NCI-H2107 treated with DMSO at 0.1 percent for 48 hours (cell line): ENCODE measurements around the gene SGK1.
"Not testable (repeated sequence)": the region's sequence is repeated elsewhere in the genome, so short reads cannot be mapped to it uniquely, and the experiment has no call there.

ENCODE experiments used
- DNase-seq: peaks from one replicate; lab custom pipeline; 2025; ENCODE audit not compliant: unreplicated experiment; lab: John Stamatoyannopoulos, UW

The SGK1 gene

GRCh38 chr6:134230087-134230700 lies 87.7 kb downstream of the SGK1 start:
- DNase-seq: no peak

GRCh38 chr6:134229520-134229919 lies 88.4 kb downstream of the SGK1 start:
- no peak for DNase-seq

GRCh38 chr6:134223796-134224420 lies 94.0 kb downstream of the SGK1 start:
- no peak for DNase-seq

- DNase-seq: no peak
These were observed 96.7 kb downstream of the SGK1 start for GRCh38 chr6:134221250-134221649.

GRCh38 chr6:134217798-134218140 lies 100.1 kb downstream of the SGK1 start:
- DNase-seq: no peak

GRCh38 chr6:134217105-134217797 lies 100.7 kb downstream of the SGK1 start:
- DNase-seq: no peak

GRCh38 chr6:134216301-134217010 lies 101.5 kb downstream of the SGK1 start:
- no peak for DNase-seq

- not testable (repeated sequence) for DNase-seq
These were observed 104.5 kb downstream of the SGK1 start for GRCh38 chr6:134213410-134213809.

GRCh38 chr6:134211297-134211696 lies 106.6 kb downstream of the SGK1 start:
- no peak for DNase-seq

GRCh38 chr6:134207421-134207820 lies 110.5 kb downstream of the SGK1 start:
- no peak for DNase-seq

GRCh38 chr6:134205366-134205765 lies 112.5 kb downstream of the SGK1 start:
- no peak for DNase-seq

- DNase-seq: not testable (repeated sequence)
These were observed 113.2 kb downstream of the SGK1 start for GRCh38 chr6:134204759-134205158.

GRCh38 chr6:134204031-134204430 lies 113.9 kb downstream of the SGK1 start:
- no peak for DNase-seq

GRCh38 chr6:134201716-134202115 lies 116.2 kb downstream of the SGK1 start:
- no peak for DNase-seq

GRCh38 chr6:134199848-134200606 lies 117.9 kb downstream of the SGK1 start:
- DNase-seq: no peak

- DNase-seq: no peak
These were observed 119.8 kb downstream of the SGK1 start for GRCh38 chr6:134198093-134198492.

GRCh38 chr6:134197685-134198084 lies 120.2 kb downstream of the SGK1 start:
- DNase-seq: not testable (repeated sequence)

GRCh38 chr6:134196568-134197193 lies 121.2 kb downstream of the SGK1 start:
- no peak for DNase-seq

- no peak for DNase-seq
These were observed 121.9 kb downstream of the SGK1 start for GRCh38 chr6:134195985-134196384.

GRCh38 chr6:134195164-134195906 lies 122.6 kb downstream of the SGK1 start:
- DNase-seq: no peak
